CD8-positive, alpha-beta memory T cell (primary cell): Measurements from ENCODE around the gene KMT2E. TPM values are rescaled to one million over a fixed set of nuclear protein-coding genes. Genes with fewer than 3 reads are reported as not detected.
A peak's percentile ranks its signal among the peaks of the same experiment; 100 is the strongest.

Source experiments
- CTCF ChIA-PET: fragments of 350-600 bp; sonication (Branson Sonifier 250); formaldehyde crosslinking; loops from one replicate; lab custom pipeline; 2021; ENCODE audit warnings: antibody characterized with exemption; lab: Charles Lee
- POLR2A ChIA-PET: fragments of 350-600 bp; sonication (Branson Sonifier 250); formaldehyde crosslinking; loops from one replicate; lab custom pipeline; 2021; ENCODE audit warnings: antibody characterized with exemption; lab: Charles Lee
- DNase-seq, 5 donors: peaks; one replicate each; pipeline versions ENCODE4 v3.0.0 to v3.0.0-alpha.2; 2020 to 2022; ENCODE audit warnings: mixed read lengths in 1 of 5
- H3K27ac ChIP-seq: one replicate; pipeline ENCODE4 v1.7.0; 2013; ENCODE audit warnings: low read depth, mild to moderate bottlenecking, low read length, moderate library complexity
- H3K27me3 ChIP-seq: 2 replicates; pipeline ENCODE4 v1.7.0; 2013; ENCODE audit warnings: low read length, mild to moderate bottlenecking; ENCODE audit not compliant: insufficient read depth, poor library complexity, severe bottlenecking
- H3K36me3 ChIP-seq: 2 replicates; pipeline ENCODE4 v1.7.0; 2013; ENCODE audit warnings: mild to moderate bottlenecking, low read length, moderate library complexity; ENCODE audit not compliant: insufficient read depth
- H3K4me1 ChIP-seq: 2 replicates; pipeline ENCODE4 v1.7.0; 2013; ENCODE audit warnings: mild to moderate bottlenecking, low read length, moderate library complexity; ENCODE audit not compliant: insufficient read depth
- H3K4me3 ChIP-seq: 2 replicates; pipeline ENCODE4 v1.7.0; 2013; ENCODE audit warnings: mild to moderate bottlenecking, low read length
- H3K9me3 ChIP-seq: 2 replicates; pipeline ENCODE4 v1.7.0; 2013; ENCODE audit warnings: mild to moderate bottlenecking, low read length
- H3K27ac Mint-ChIP-seq, 8 donors: one replicate each; pipeline ENCODE4 v1.8.0; 2020 to 2021; ENCODE audit warnings: mixed read lengths in 8 of 8, mild to moderate bottlenecking in 6 of 8, inconsistent platforms in 3 of 8, moderate library complexity in 3 of 8
- H3K27me3 Mint-ChIP-seq, 2 donors: one replicate each; pipeline ENCODE4 v1.8.0; 2020 to 2021; ENCODE audit warnings: mixed read lengths in 2 of 2, mild to moderate bottlenecking in 1 of 2, moderate library complexity in 1 of 2
- H3K36me3 Mint-ChIP-seq, 3 donors: one replicate each; pipeline ENCODE4 v1.8.0; 2020 to 2021; ENCODE audit warnings: mixed read lengths in 3 of 3, inconsistent platforms in 1 of 3, mild to moderate bottlenecking in 1 of 3
- H3K4me1 Mint-ChIP-seq, 3 donors: one replicate each; pipeline ENCODE4 v1.8.0; 2020 to 2021; ENCODE audit warnings: mixed read lengths in 3 of 3, inconsistent platforms in 1 of 3, mild to moderate bottlenecking in 1 of 3
- H3K4me3 Mint-ChIP-seq, 7 donors: one replicate each; pipeline ENCODE4 v1.8.0; 2020 to 2021; ENCODE audit warnings: mixed read lengths in 7 of 7, mild to moderate bottlenecking in 6 of 7, moderate library complexity in 4 of 7, inconsistent platforms in 2 of 7
- H3K9me3 Mint-ChIP-seq, 5 donors: one replicate each; pipeline ENCODE4 v1.8.0; 2020 to 2022; ENCODE audit warnings: mixed read lengths in 5 of 5, mild to moderate bottlenecking in 3 of 5, moderate library complexity in 2 of 5, inconsistent platforms in 1 of 5
- polyA plus RNA-seq: library from polyadenylated mRNA; unstranded; fragments of 300-500 nt; fragmentation: Illumina TruSeq; gene quantifications from one replicate; pipeline ENCODE4 v1.2.3, GENCODE V29; 2021
- total RNA-seq, 2 experiments: library from RNA; stranded (reverse); gene quantifications; one replicate each; pipeline ENCODE4 v1.2.3, GENCODE V29; 2021

The KMT2E gene
- total and polyA plus RNA-seq, 3 experiments from 2014 or later = 81.0 to 237 (median 87.5) TPM

DNA sequence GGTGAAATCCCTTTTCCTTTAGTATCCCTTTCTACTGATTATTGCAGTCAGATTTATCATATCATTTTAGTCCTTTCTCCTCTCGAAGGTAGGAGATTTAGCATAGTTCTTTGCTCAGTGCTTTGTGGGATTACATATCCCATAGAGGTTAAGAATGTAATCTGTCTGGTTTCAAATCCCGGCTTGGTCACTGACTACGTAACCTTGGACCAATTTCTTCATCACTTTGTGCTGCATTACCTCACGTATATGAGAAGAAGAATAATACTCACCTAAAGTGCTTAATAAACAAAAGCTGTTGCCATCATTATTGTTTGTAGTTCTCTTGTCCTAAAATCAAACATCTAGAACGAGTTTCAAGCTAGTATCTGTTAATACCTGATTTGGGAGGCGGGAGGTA, 74.0 kb downstream of the KMT2E start:
- Mint-ChIP-seq H3K27me3 (no peaks in the 10 kb centered on the region), H3K36me3 (peaks cover 3 to 77% (median 26%) of the 10 kb centered on the region in 3 donors), H3K27ac (peak overlapping the region in 5 of 8 donors; percentile 9 to 76 (median 53)), H3K9me3 (no peaks in the 10 kb centered on the region), H3K4me3 (no peak overlapping the region), H3K4me1 (peaks cover 25 to 40% (median 30%) of the 10 kb centered on the region in 3 donors)
- peaks cover 39% of the 10 kb centered on the region for H3K36me3 ChIP-seq
- POLR2A ChIA-PET = no interaction called here
- H3K4me1 ChIP-seq = no peaks in the 10 kb centered on the region
- H3K9me3 ChIP-seq = no peaks in the 10 kb centered on the region
- H3K4me3 ChIP-seq = no peak overlapping the region
- CTCF ChIA-PET = interaction anchor here (2.1 kb wide), 1 partner anchor 107 kb away, joined by 7 read pairs; no protein-coding TSS in a partner anchor
- no peaks in the 10 kb centered on the region for H3K27me3 ChIP-seq
- DNase-seq = no peak
- H3K27ac ChIP-seq = no peak overlapping the region

GRCh38 chr7:105088456-105088855, 74.5 kb downstream of the KMT2E start:
- Mint-ChIP-seq H3K27ac (peak overlapping the region in 6 of 8 donors; percentile 0 to 76 (median 50)), H3K36me3 (peaks cover 3 to 75% (median 24%) of the 10 kb centered on the region in 3 donors), H3K27me3 (no peaks in the 10 kb centered on the region), H3K9me3 (no peaks in the 10 kb centered on the region), H3K4me1 (peaks cover 23 to 36% (median 25%) of the 10 kb centered on the region in 3 donors), H3K4me3 (no peak overlapping the region)
- peaks cover 34% of the 10 kb centered on the region for H3K36me3 ChIP-seq
- POLR2A ChIA-PET = no interaction called here
- H3K4me3 ChIP-seq = no peak overlapping the region
- no peaks in the 10 kb centered on the region for H3K27me3 ChIP-seq
- no peak overlapping the region for H3K27ac ChIP-seq
- H3K9me3 ChIP-seq = no peaks in the 10 kb centered on the region
- CTCF ChIA-PET = interaction anchor here (2.1 kb wide), 1 partner anchor 107 kb away, joined by 7 read pairs; no protein-coding TSS in a partner anchor
- H3K4me1 ChIP-seq = no peaks in the 10 kb centered on the region
- no peak for DNase-seq

GRCh38 chr7:105094966-105095365, 81.0 kb downstream of the KMT2E start:
- Histone ChIP-seq H3K27ac (no peak overlapping the region), H3K9me3 (no peaks in the 10 kb centered on the region), H3K4me3 (no peak overlapping the region), H3K4me1 (no peaks in the 10 kb centered on the region), H3K36me3 (peaks cover 30% of the 10 kb centered on the region), H3K27me3 (no peaks in the 10 kb centered on the region)
- Mint-ChIP-seq H3K4me3 (no peak overlapping the region), H3K9me3 (no peaks in the 10 kb centered on the region), H3K36me3 (peaks cover 1 to 80% (median 14%) of the 10 kb centered on the region in 3 donors), H3K27me3 (no peaks in the 10 kb centered on the region), H3K4me1 (peaks cover 24 to 53% (median 43%) of the 10 kb centered on the region in 3 donors), H3K27ac (peak overlapping the region in 4 of 8 donors; percentile 12 to 75 (median 52))
- DNase-seq = no peak
- ChIA-PET POLR2A (interaction anchor here (0.5 kb wide), 1 partner anchor 15 kb away, joined by 4 read pairs; no protein-coding TSS in a partner anchor), CTCF (no interaction called here)

GRCh38 chr7:105096306-105096705, 82.3 kb downstream of the KMT2E start:
- Mint-ChIP-seq H3K36me3 (peaks cover 3 to 80% (median 10%) of the 10 kb centered on the region in 3 donors), H3K4me3 (no peak overlapping the region)
- POLR2A ChIA-PET = no interaction called here

GRCh38 chr7:105097619-105098018, 83.6 kb downstream of the KMT2E start:
- H3K27ac Mint-ChIP-seq = peak overlapping the region in 6 of 8 donors; percentile 11 to 69 (median 20)
- H3K36me3 Mint-ChIP-seq = peaks cover 3 to 76% (median 12%) of the 10 kb centered on the region in 3 donors
- no peaks in the 10 kb centered on the region for H3K9me3 Mint-ChIP-seq
- no peaks in the 10 kb centered on the region for H3K27me3 ChIP-seq
- ChIA-PET CTCF (no interaction called here), POLR2A (no interaction called here)
- no peak for DNase-seq
- H3K4me3 Mint-ChIP-seq = no peak overlapping the region
- H3K4me1 ChIP-seq = no peaks in the 10 kb centered on the region
- no peaks in the 10 kb centered on the region for H3K9me3 ChIP-seq
- H3K4me3 ChIP-seq = no peak overlapping the region
- no peak overlapping the region for H3K27ac ChIP-seq
- H3K27me3 Mint-ChIP-seq = no peaks in the 10 kb centered on the region
- H3K36me3 ChIP-seq = peaks cover 22% of the 10 kb centered on the region
- peaks cover 30 to 67% (median 51%) of the 10 kb centered on the region in 3 donors for H3K4me1 Mint-ChIP-seq

More at GRCh38 chr7:105096306-105096705, 82.3 kb downstream of the KMT2E start:
- Histone ChIP-seq H3K4me1 (no peaks in the 10 kb centered on the region), H3K4me3 (no peak overlapping the region), H3K9me3 (no peaks in the 10 kb centered on the region), H3K27ac (no peak overlapping the region), H3K27me3 (no peaks in the 10 kb centered on the region), H3K36me3 (peaks cover 23% of the 10 kb centered on the region)
- CTCF ChIA-PET = no interaction called here
- H3K27me3 Mint-ChIP-seq = no peaks in the 10 kb centered on the region
- DNase-seq = no peak
- H3K4me1 Mint-ChIP-seq = peaks cover 30 to 62% (median 50%) of the 10 kb centered on the region in 3 donors
- H3K9me3 Mint-ChIP-seq = no peaks in the 10 kb centered on the region
- peak overlapping the region in 3 of 8 donors; percentile 10 to 45 (median 17) for H3K27ac Mint-ChIP-seq

- Histone ChIP-seq H3K27me3 (no peaks in the 10 kb centered on the region), H3K4me1 (no peaks in the 10 kb centered on the region), H3K4me3 (no peak overlapping the region), H3K36me3 (peaks cover 29% of the 10 kb centered on the region), H3K9me3 (no peaks in the 10 kb centered on the region), H3K27ac (no peak overlapping the region)
- peaks cover 33 to 73% (median 55%) of the 10 kb centered on the region in 3 donors for H3K4me1 Mint-ChIP-seq
- H3K27ac Mint-ChIP-seq = peak overlapping the region in 7 of 8 donors; percentile 22 to 77 (median 47)
- POLR2A ChIA-PET = interaction anchor here (1.2 kb wide), 1 partner anchor 84 kb away, joined by 3 read pairs; no protein-coding TSS in a partner anchor
- no peaks in the 10 kb centered on the region for H3K27me3 Mint-ChIP-seq
- H3K4me3 Mint-ChIP-seq = no peak overlapping the region
- CTCF ChIA-PET = no interaction called here
- no peak for DNase-seq
- peaks cover 5 to 75% (median 17%) of the 10 kb centered on the region in 3 donors for H3K36me3 Mint-ChIP-seq
- H3K9me3 Mint-ChIP-seq = no peaks in the 10 kb centered on the region
These were observed 85.0 kb downstream of the KMT2E start for GRCh38 chr7:105098863-105099515.

DNA sequence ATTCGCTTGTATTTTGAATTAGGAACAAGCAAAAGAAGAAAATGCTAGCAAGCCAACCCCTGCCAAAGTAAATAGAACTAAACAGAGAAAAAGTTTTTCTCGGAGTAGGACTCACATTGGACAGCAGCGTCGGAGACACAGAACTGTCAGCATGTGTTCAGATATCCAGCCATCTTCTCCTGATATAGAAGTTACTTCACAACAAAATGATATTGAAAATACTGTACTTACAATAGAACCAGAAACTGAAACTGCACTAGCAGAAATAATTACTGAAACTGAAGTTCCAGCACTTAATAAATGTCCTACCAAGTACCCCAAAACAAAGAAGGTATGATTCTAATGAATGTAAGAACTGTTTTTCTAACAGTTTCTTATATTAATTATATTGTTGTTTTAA, 87.9 kb downstream of the KMT2E start:
- Histone ChIP-seq H3K4me1 (no peaks in the 10 kb centered on the region), H3K36me3 (peaks cover 33% of the 10 kb centered on the region), H3K27me3 (no peaks in the 10 kb centered on the region), H3K27ac (no peak overlapping the region), H3K4me3 (no peak overlapping the region), H3K9me3 (no peaks in the 10 kb centered on the region)
- Mint-ChIP-seq H3K27ac (peak overlapping the region in 1 of 8 donors; percentile 53), H3K36me3 (peaks cover 7 to 75% (median 22%) of the 10 kb centered on the region in 3 donors), H3K4me3 (no peak overlapping the region), H3K27me3 (no peaks in the 10 kb centered on the region), H3K9me3 (no peaks in the 10 kb centered on the region), H3K4me1 (peaks cover 34 to 55% (median 48%) of the 10 kb centered on the region in 3 donors)
- DNase-seq = no peak
- POLR2A ChIA-PET = interaction anchor here (0.6 kb wide), 1 partner anchor 471 kb away, joined by 4 read pairs; no protein-coding TSS in a partner anchor
- CTCF ChIA-PET = no interaction called here
